HG02840 (cell line): ENCODE results near the gene FOXJ2.
A peak's percentile ranks its signal among the peaks of the same experiment; 100 is the strongest.
"Not testable (repeated sequence)": the region's sequence is repeated elsewhere in the genome, so short reads cannot be mapped to it uniquely, and the experiment has no call there.

Experiments used
- ATAC-seq: cut with Tn5 transposase; IDR thresholded peaks from one replicate; pipeline ENCODE4 v1.9.1; 2021; ENCODE audit warnings: mild to moderate bottlenecking, moderate library complexity, moderate number of reproducible peaks; ENCODE audit not compliant: unreplicated experiment, low FRiP score

FOXJ2 gene

GRCh38 chr12:8032242-8033152, at the start of gene FOXJ2:
Gene FOXJ2, plus strand, starts transcription at chr12:8032716. Its CDS starts 7,117 bp downstream, at chr12:8039833.
- ATAC-seq, result peak; percentile 54

- ATAC-seq, result not testable (repeated sequence)
Measured at GRCh38 chr12:7983019-7983418, 49.5 kb upstream of the FOXJ2 start.

- ATAC-seq, result not testable (repeated sequence)
Measured at GRCh38 chr12:7983460-7983859, 49.1 kb upstream of the FOXJ2 start.

GRCh38 chr12:7984900-7985299, 47.6 kb upstream of the FOXJ2 start:
- ATAC-seq, result no peak

GRCh38 chr12:7985802-7986418, 46.6 kb upstream of the FOXJ2 start:
- ATAC-seq, result no peak

GRCh38 chr12:7989827-7990491, 42.6 kb upstream of the FOXJ2 start:
- ATAC-seq, result no peak

- ATAC-seq, result no peak
Measured at GRCh38 chr12:7991535-7991934, 41.0 kb upstream of the FOXJ2 start.

GRCh38 chr12:7994731-7995205, 37.7 kb upstream of the FOXJ2 start:
- no peak for ATAC-seq

- ATAC-seq, result peak; percentile 96
Measured at GRCh38 chr12:7995266-7995963, 37.1 kb upstream of the FOXJ2 start.

- ATAC-seq, result not testable (repeated sequence)
Measured at GRCh38 chr12:8000827-8001226, 31.7 kb upstream of the FOXJ2 start.

GRCh38 chr12:8001496-8001895, 31.0 kb upstream of the FOXJ2 start:
- ATAC-seq, result not testable (repeated sequence)

- not testable (repeated sequence) for ATAC-seq
Measured at GRCh38 chr12:8004897-8005296, 27.6 kb upstream of the FOXJ2 start.

- ATAC-seq, result no peak
Measured at GRCh38 chr12:8011331-8011730, 21.2 kb upstream of the FOXJ2 start.

- ATAC-seq, result no peak
Measured at GRCh38 chr12:8012651-8013309, 19.7 kb upstream of the FOXJ2 start.

- ATAC-seq, result no peak
Measured at GRCh38 chr12:8014836-8015235, 17.7 kb upstream of the FOXJ2 start.

GRCh38 chr12:8018213-8018612, 14.3 kb upstream of the FOXJ2 start:
- ATAC-seq, result not testable (repeated sequence)

- ATAC-seq, result no peak
Measured at GRCh38 chr12:8018666-8019581, 13.6 kb upstream of the FOXJ2 start.

GRCh38 chr12:8026291-8026900, 6.1 kb upstream of the FOXJ2 start:
- ATAC-seq, result peak; percentile 96
